Karpas-422 (cell line): ENCODE measurements around the gene RFK. TPM values are rescaled to one million over a fixed set of nuclear protein-coding genes. Genes with fewer than 3 reads are reported as not detected.

ENCODE experiments used
- DNase-seq: peaks from one replicate; pipeline ENCODE4 v3.0.0-alpha.2; 2015
- H2AFZ ChIP-seq: fragments of 200-600 bp; sonication (generic); 2 replicates; pipeline ENCODE4 v1.6.1; 2014; ENCODE audit warnings: antibody characterized with exemption, low read length, mixed read lengths
- H3K27ac ChIP-seq: fragments of 200-600 bp; sonication (generic); 2 replicates; pipeline ENCODE4 v1.5.1; 2014; ENCODE audit warnings: mild to moderate bottlenecking, low read length, moderate library complexity
- H3K27me3 ChIP-seq: fragments of 200-600 bp; sonication (generic); 2 replicates; pipeline ENCODE4 v1.6.1; 2014; ENCODE audit warnings: low read length, mixed read lengths
- H3K36me3 ChIP-seq: fragments of 200-600 bp; sonication (generic); 2 replicates; pipeline ENCODE4 v1.6.1; 2014; ENCODE audit warnings: low read length, mixed read lengths; ENCODE audit not compliant: insufficient read depth
- H3K4me1 ChIP-seq: fragments of 200-600 bp; sonication (generic); 2 replicates; pipeline ENCODE4 v1.6.1; 2014; ENCODE audit warnings: mild to moderate bottlenecking, low read length, mixed read lengths
- H3K4me2 ChIP-seq: fragments of 200-600 bp; sonication (generic); 2 replicates; pipeline ENCODE4 v1.6.1; 2014; ENCODE audit warnings: low read length, low read depth, mild to moderate bottlenecking; ENCODE audit not compliant: poor library complexity, severe bottlenecking
- H3K4me3 ChIP-seq: fragments of 200-600 bp; sonication (generic); 2 replicates; pipeline ENCODE4 v1.5.1; 2014; ENCODE audit warnings: mild to moderate bottlenecking, antibody characterized with exemption, low read length, mixed read lengths
- H3K79me2 ChIP-seq: fragments of 200-600 bp; sonication (generic); 2 replicates; pipeline ENCODE4 v1.6.1; 2014; ENCODE audit warnings: mild to moderate bottlenecking, low read length, mixed read lengths
- H3K9ac ChIP-seq: fragments of 200-600 bp; sonication (generic); 2 replicates; pipeline ENCODE4 v1.6.0; 2014; ENCODE audit warnings: low read length
- H3K9me2 ChIP-seq: fragments of 200-600 bp; sonication (generic), shearing (Covaris generic); replicated peaks from 2 replicates; pipeline ENCODE4 v1.6.0; 2014; ENCODE audit warnings: mild to moderate bottlenecking, low read length, moderate library complexity; ENCODE audit not compliant: insufficient read depth
- H3K9me3 ChIP-seq: fragments of 300-700, 200-600 bp; sonication (generic); 2 replicates; pipeline ENCODE4 v1.6.1; 2014; ENCODE audit warnings: low read length, mixed read lengths
- H4K20me1 ChIP-seq: fragments of 200-600 bp; sonication (generic); 2 replicates; pipeline ENCODE4 v1.6.1; 2014; ENCODE audit warnings: mild to moderate bottlenecking, antibody characterized with exemption, low read length, low read depth; ENCODE audit not compliant: insufficient read depth
- total RNA-seq: library from RNA; depleted of rRNA; stranded (reverse); fragments of >200 nt; shearing (Covaris generic); gene quantifications from 2 replicates; pipeline ENCODE4 v1.2.3, GENCODE V29; 2014; ENCODE audit warnings: low replicate concordance

Gene RFK
- total RNA-seq, 1 experiment from 2014 or later: 29.3 TPM

DNA sequence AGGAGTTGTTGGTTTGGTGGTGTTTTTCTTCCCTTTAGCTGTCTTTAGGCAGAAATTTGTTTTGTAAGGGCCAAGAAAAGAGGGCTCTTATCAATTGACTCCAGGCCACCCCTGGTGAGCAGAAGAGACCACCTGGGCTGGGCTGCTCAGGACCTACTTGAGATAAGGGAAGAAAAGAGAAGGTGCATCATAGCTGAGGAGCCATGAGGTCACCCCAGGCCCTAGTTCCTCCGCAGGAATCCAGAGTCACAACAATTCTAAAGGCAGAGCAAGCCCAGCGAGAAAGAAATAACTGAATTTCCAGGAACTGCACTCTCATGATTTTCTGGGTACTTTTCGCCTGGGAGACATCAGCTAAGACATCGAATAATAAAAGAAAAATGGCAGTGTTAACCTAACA lies 34.9 kb downstream of the RFK start:
- Histone ChIP-seq H2AFZ (no peak overlapping the region), H3K4me2 (no peak overlapping the region), H3K9me3 (no peaks in the 10 kb centered on the region)

GRCh38 chr9:76358628-76359280 lies 35.5 kb downstream of the RFK start:
- H4K20me1 ChIP-seq: no peaks in the 10 kb centered on the region
- no peaks in the 10 kb centered on the region for H3K36me3 ChIP-seq
- H3K9ac ChIP-seq: no peak overlapping the region
- H3K4me3 ChIP-seq: no peak overlapping the region
- no peaks in the 10 kb centered on the region for H3K79me2 ChIP-seq
- DNase-seq: no peak
- no peaks in the 10 kb centered on the region for H3K27me3 ChIP-seq
- H2AFZ ChIP-seq: no peak overlapping the region
- H3K4me2 ChIP-seq: no peak overlapping the region
- no peaks in the 10 kb centered on the region for H3K9me2 ChIP-seq
- H3K4me1 ChIP-seq: no peaks in the 10 kb centered on the region
- H3K9me3 ChIP-seq: no peaks in the 10 kb centered on the region
- no peak overlapping the region for H3K27ac ChIP-seq

More for the DNA sequence above, 34.9 kb downstream of the RFK start:
- no peaks in the 10 kb centered on the region for H4K20me1 ChIP-seq
- H3K27me3 ChIP-seq: no peaks in the 10 kb centered on the region
- no peaks in the 10 kb centered on the region for H3K79me2 ChIP-seq
- H3K4me3 ChIP-seq: no peak overlapping the region
- no peak overlapping the region for H3K9ac ChIP-seq
- no peaks in the 10 kb centered on the region for H3K4me1 ChIP-seq
- no peak overlapping the region for H3K27ac ChIP-seq
- H3K9me2 ChIP-seq: no peaks in the 10 kb centered on the region
- no peaks in the 10 kb centered on the region for H3K36me3 ChIP-seq
- no peak for DNase-seq

GRCh38 chr9:76357555-76357954 lies 36.7 kb downstream of the RFK start:
- no peak overlapping the region for H2AFZ ChIP-seq
- no peak overlapping the region for H3K27ac ChIP-seq
- no peaks in the 10 kb centered on the region for H3K9me3 ChIP-seq
- H3K4me2 ChIP-seq: no peak overlapping the region
- DNase-seq: no peak
- no peaks in the 10 kb centered on the region for H3K9me2 ChIP-seq
- no peaks in the 10 kb centered on the region for H3K79me2 ChIP-seq
- no peaks in the 10 kb centered on the region for H4K20me1 ChIP-seq
- no peaks in the 10 kb centered on the region for H3K36me3 ChIP-seq
- H3K9ac ChIP-seq: no peak overlapping the region
- H3K4me1 ChIP-seq: no peaks in the 10 kb centered on the region
- no peak overlapping the region for H3K4me3 ChIP-seq
- no peaks in the 10 kb centered on the region for H3K27me3 ChIP-seq

GRCh38 chr9:76355886-76356285 lies 38.3 kb downstream of the RFK start:
- Histone ChIP-seq H2AFZ (no peak overlapping the region), H3K36me3 (no peaks in the 10 kb centered on the region)

GRCh38 chr9:76354221-76354620 lies 40.0 kb downstream of the RFK start:
- Histone ChIP-seq H3K4me1 (no peaks in the 10 kb centered on the region), H4K20me1 (no peaks in the 10 kb centered on the region), H3K9ac (no peak overlapping the region), H3K27ac (no peak overlapping the region), H3K79me2 (no peaks in the 10 kb centered on the region), H3K4me2 (no peak overlapping the region), H3K27me3 (no peaks in the 10 kb centered on the region), H2AFZ (no peak overlapping the region), H3K9me2 (no peaks in the 10 kb centered on the region), H3K4me3 (no peak overlapping the region), H3K36me3 (no peaks in the 10 kb centered on the region), H3K9me3 (no peaks in the 10 kb centered on the region)
- no peak for DNase-seq

More at GRCh38 chr9:76355886-76356285, 38.3 kb downstream of the RFK start:
- Histone ChIP-seq H3K4me3 (no peak overlapping the region), H3K4me2 (no peak overlapping the region), H3K9me2 (no peaks in the 10 kb centered on the region), H3K27me3 (no peaks in the 10 kb centered on the region), H3K9ac (no peak overlapping the region), H4K20me1 (no peaks in the 10 kb centered on the region), H3K9me3 (no peaks in the 10 kb centered on the region), H3K79me2 (no peaks in the 10 kb centered on the region), H3K27ac (no peak overlapping the region), H3K4me1 (no peaks in the 10 kb centered on the region)
- DNase-seq: no peak

DNA sequence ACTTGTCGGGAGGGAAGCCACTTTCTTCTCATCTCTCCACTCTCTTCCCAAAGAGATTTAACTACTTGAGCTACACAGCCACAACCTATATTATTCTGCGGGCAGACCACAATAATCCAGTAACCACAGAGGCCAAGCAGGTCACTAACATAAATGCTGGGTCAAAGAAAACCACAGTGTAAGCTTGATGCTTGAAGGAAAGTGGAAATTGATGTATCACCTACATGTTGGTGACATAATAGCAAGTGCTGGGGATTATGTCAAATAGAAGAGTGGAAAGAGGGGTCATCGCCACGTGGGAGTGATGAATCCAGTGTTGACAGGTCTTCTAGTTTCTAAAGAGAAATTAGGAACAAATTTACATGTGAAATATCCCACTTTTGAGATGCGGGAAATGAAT lies 40.9 kb downstream of the RFK start:
- Histone ChIP-seq H3K4me3 (no peak overlapping the region), H3K4me2 (no peak overlapping the region), H3K36me3 (no peaks in the 10 kb centered on the region), H3K4me1 (no peaks in the 10 kb centered on the region), H3K9me2 (no peaks in the 10 kb centered on the region), H3K9ac (no peak overlapping the region), H3K27ac (no peak overlapping the region), H3K79me2 (no peaks in the 10 kb centered on the region), H2AFZ (no peak overlapping the region), H4K20me1 (no peaks in the 10 kb centered on the region), H3K9me3 (no peaks in the 10 kb centered on the region), H3K27me3 (no peaks in the 10 kb centered on the region)
- DNase-seq: no peak

- Histone ChIP-seq H3K79me2 (no peaks in the 10 kb centered on the region), H4K20me1 (no peaks in the 10 kb centered on the region), H3K4me3 (no peak overlapping the region), H3K36me3 (no peaks in the 10 kb centered on the region), H3K27ac (no peak overlapping the region), H3K9me3 (no peaks in the 10 kb centered on the region), H3K4me2 (no peak overlapping the region), H2AFZ (no peak overlapping the region), H3K27me3 (no peaks in the 10 kb centered on the region), H3K4me1 (peaks cover 5% of the 10 kb centered on the region), H3K9me2 (no peaks in the 10 kb centered on the region), H3K9ac (no peak overlapping the region)
- no peak for DNase-seq
Observed at GRCh38 chr9:76352026-76352620, 42.1 kb downstream of the RFK start.

GRCh38 chr9:76351006-76351405 lies 43.2 kb downstream of the RFK start:
- H3K4me3 ChIP-seq: no peak overlapping the region
- H3K36me3 ChIP-seq: no peaks in the 10 kb centered on the region
- H3K4me1 ChIP-seq: peaks cover 7% of the 10 kb centered on the region
- H3K4me2 ChIP-seq: no peak overlapping the region
- no peaks in the 10 kb centered on the region for H3K27me3 ChIP-seq
- no peaks in the 10 kb centered on the region for H3K9me2 ChIP-seq
- no peaks in the 10 kb centered on the region for H3K9me3 ChIP-seq
- no peak for DNase-seq
- H4K20me1 ChIP-seq: no peaks in the 10 kb centered on the region
- no peak overlapping the region for H3K9ac ChIP-seq
- no peak overlapping the region for H3K27ac ChIP-seq
- no peaks in the 10 kb centered on the region for H3K79me2 ChIP-seq
- H2AFZ ChIP-seq: no peak overlapping the region
